Measurements from ENCODE around the gene LILRB3.

DNA sequence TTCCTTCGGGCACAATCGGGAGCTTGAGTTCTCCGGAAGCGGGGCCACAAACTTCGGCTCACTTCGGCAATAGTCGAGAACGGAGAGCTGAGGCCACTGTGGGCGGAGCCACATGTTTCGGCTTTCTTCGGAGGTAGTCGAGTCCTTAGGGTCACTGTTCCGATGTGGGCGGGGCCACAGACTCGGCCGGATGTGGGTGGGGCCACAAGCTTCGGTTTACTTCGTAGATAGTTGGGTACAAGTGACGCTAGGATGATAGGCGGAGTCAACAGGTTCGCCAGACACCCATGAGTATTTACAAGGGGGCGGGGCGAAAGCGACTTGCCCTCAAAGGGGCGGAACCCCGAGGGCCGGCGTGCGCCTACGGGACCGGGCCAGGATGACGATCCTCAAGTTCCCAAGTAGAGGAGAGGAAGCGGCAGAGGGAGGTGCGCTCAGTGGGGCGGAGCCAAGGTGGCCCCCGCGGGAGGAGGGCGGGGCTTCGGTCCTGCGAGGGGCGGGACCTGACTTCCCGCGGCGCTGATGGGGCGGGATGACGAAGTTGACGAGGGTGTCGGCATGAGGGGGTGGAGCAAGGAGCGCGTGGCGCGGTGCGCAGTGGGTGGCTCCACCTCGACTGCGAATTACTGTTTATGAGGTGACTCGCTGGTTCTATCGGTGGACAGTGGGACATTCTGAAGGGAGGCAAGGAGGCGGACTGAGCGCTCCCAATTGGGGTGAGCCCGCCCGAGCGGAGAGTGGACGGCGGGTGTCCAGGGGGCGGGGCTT is 32.9 kb downstream of the LILRB3 start:
- peak in 1 of 2 donors; percentile 71 for TF ChIP-seq POLR2A (IDR thresholded peaks at IDR 0.05)
- TF ChIP-seq, protein P1, sequence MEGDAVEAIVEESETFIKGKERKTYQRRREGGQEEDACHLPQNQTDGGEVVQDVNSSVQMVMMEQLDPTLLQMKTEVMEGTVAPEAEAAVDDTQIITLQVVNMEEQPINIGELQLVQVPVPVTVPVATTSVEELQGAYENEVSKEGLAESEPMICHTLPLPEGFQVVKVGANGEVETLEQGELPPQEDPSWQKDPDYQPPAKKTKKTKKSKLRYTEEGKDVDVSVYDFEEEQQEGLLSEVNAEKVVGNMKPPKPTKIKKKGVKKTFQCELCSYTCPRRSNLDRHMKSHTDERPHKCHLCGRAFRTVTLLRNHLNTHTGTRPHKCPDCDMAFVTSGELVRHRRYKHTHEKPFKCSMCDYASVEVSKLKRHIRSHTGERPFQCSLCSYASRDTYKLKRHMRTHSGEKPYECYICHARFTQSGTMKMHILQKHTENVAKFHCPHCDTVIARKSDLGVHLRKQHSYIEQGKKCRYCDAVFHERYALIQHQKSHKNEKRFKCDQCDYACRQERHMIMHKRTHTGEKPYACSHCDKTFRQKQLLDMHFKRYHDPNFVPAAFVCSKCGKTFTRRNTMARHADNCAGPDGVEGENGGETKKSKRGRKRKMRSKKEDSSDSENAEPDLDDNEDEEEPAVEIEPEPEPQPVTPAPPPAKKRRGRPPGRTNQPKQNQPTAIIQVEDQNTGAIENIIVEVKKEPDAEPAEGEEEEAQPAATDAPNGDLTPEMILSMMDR (IDR thresholded peaks at IDR 0.05): no peak
